ENCODE data around the gene DEPDC7. TPM values are rescaled to one million over a fixed set of nuclear protein-coding genes. Genes with fewer than 3 reads are reported as not detected.

DEPDC7 gene
- total and polyA plus RNA-seq, 2 of the 13 experiments (the other 11 are each of a cell fraction or from before 2014, with no cell fraction given) = 17.3 to 33.3 TPM

DNA sequence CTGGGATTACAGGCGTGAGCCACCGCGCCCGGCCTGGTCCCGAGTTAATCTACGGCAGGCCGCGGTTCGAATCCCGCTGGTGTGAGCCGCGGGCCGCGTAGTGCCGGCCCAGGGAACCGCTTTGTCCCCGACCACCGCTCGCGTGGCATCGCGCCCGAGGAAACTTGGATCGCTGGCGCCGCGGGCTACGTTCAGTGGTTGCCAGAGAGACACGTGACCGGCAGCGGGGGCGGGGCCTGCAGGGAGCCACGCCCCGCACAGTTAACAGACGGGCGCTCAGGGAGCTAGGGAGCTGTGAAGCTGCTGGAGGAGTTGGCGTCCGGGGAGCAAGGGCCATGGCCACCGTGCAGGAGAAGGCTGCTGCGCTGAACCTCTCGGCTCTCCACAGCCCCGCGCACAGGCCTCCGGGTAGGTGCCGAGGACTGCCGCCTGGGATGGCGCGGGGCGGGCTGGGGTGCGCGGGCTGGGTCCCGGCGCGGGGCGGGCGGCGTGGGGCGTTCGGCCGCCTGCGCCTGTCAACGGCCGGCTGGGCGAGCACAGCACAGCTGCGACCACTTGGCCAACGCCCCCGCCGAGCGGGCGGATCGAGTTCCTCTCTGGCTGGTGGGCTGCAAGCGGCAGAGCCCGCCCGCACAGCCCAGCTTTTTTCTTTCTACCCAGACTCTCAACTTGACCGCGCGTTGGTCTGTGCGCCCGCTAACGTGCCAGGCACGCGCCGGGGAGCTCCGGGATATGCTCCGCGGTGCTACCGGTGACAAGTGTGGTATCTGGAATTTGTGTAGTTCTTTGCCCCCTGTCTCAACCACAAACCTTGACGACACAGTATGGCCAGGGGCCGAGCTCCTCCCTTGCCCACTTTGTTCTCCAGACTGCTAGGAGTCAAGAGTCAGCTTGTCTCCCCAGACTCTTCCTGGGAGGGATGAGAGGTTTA is at the start of gene DEPDC7 (continued):
- 0 out of 2 replicates have a peak, but pooled peaks have one; percentile 59 for TF ChIP-seq XBP1 (CRISPR knock-in tag; IDR thresholded peaks at IDR 0.05)
- TF ChIP-seq ATRX (CRISPR knock-in tag; IDR thresholded peaks at IDR 0.05; ENCODE audit: borderline replicate concordance) = no peak
- no peak for TF ChIP-seq ZSCAN22 (CRISPR knock-in tag; IDR thresholded peaks at IDR 0.05)
- no peak for TF ChIP-seq SNRNP70 (IDR thresholded peaks at IDR 0.05; ENCODE audit: low read depth, low read length)
- peak; percentile 66; the same call in 1 of the 2 replicates for TF ChIP-seq ZNF230 (CRISPR knock-in tag; IDR thresholded peaks at IDR 0.05)
- TF ChIP-seq TARDBP (CRISPR knock-in tag; IDR thresholded peaks at IDR 0.05) = peak; percentile 18; the same call in 1 of the 2 replicates
- no peak for TF ChIP-seq RARG (CRISPR knock-in tag; IDR thresholded peaks at IDR 0.05; ENCODE audit: low read depth)
- TF ChIP-seq ZNF614 (CRISPR knock-in tag; IDR thresholded peaks at IDR 0.05; ENCODE audit: borderline replicate concordance) = no peak; the same call in 1 of the 2 replicates
- peak; percentile 71 for TF ChIP-seq SALL2 (CRISPR knock-in tag; IDR thresholded peaks at IDR 0.05)
- TF ChIP-seq IRF2 (CRISPR knock-in tag; IDR thresholded peaks at IDR 0.05) = peak; percentile 75; the same call in 1 of the 2 replicates
- TF ChIP-seq MED1 (CRISPR knock-in tag; IDR thresholded peaks at IDR 0.05) = peak; percentile 46; the same call in 1 of the 2 replicates
- peak; percentile 91; the same call in 1 of the 2 replicates for TF ChIP-seq ZNF619 (CRISPR knock-in tag; IDR thresholded peaks at IDR 0.05)
- TF ChIP-seq EED (CRISPR knock-in tag; IDR thresholded peaks at IDR 0.05) = no peak
- peak; percentile 94 for TF ChIP-seq ZNF501 (CRISPR knock-in tag; IDR thresholded peaks at IDR 0.05)
- TF ChIP-seq, protein P1, sequence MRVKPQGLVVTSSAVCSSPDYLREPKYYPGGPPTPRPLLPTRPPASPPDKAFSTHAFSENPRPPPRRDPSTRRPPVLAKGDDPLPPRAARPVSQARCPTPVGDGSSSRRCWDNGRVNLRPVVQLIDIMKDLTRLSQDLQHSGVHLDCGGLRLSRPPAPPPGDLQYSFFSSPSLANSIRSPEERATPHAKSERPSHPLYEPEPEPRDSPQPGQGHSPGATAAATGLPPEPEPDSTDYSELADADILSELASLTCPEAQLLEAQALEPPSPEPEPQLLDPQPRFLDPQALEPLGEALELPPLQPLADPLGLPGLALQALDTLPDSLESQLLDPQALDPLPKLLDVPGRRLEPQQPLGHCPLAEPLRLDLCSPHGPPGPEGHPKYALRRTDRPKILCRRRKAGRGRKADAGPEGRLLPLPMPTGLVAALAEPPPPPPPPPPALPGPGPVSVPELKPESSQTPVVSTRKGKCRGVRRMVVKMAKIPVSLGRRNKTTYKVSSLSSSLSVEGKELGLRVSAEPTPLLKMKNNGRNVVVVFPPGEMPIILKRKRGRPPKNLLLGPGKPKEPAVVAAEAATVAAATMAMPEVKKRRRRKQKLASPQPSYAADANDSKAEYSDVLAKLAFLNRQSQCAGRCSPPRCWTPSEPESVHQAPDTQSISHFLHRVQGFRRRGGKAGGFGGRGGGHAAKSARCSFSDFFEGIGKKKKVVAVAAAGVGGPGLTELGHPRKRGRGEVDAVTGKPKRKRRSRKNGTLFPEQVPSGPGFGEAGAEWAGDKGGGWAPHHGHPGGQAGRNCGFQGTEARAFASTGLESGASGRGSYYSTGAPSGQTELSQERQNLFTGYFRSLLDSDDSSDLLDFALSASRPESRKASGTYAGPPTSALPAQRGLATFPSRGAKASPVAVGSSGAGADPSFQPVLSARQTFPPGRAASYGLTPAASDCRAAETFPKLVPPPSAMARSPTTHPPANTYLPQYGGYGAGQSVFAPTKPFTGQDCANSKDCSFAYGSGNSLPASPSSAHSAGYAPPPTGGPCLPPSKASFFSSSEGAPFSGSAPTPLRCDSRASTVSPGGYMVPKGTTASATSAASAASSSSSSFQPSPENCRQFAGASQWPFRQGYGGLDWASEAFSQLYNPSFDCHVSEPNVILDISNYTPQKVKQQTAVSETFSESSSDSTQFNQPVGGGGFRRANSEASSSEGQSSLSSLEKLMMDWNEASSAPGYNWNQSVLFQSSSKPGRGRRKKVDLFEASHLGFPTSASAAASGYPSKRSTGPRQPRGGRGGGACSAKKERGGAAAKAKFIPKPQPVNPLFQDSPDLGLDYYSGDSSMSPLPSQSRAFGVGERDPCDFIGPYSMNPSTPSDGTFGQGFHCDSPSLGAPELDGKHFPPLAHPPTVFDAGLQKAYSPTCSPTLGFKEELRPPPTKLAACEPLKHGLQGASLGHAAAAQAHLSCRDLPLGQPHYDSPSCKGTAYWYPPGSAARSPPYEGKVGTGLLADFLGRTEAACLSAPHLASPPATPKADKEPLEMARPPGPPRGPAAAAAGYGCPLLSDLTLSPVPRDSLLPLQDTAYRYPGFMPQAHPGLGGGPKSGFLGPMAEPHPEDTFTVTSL (CRISPR knock-in tag; IDR thresholded peaks at IDR 0.05; ENCODE audit: borderline replicate concordance) = no peak; the same call in 1 of the 2 replicates
- no peak for TF ChIP-seq SSRP1 (CRISPR knock-in tag; IDR thresholded peaks at IDR 0.05)
- TF ChIP-seq YEATS4 (CRISPR knock-in tag; IDR thresholded peaks at IDR 0.05; ENCODE audit: borderline replicate concordance) = peak; percentile 93
- TF ChIP-seq NFIB (CRISPR knock-in tag; IDR thresholded peaks at IDR 0.05; ENCODE audit: borderline replicate concordance) = no peak
- TF ChIP-seq BCL3 (CRISPR knock-in tag; IDR thresholded peaks at IDR 0.05) = no peak; the same call in 1 of the 2 replicates
- TF ChIP-seq ZNF350 (CRISPR knock-in tag; IDR thresholded peaks at IDR 0.05; ENCODE audit: borderline replicate concordance, low read depth) = no peak
- peak; percentile 44; the same call in 1 of the 2 replicates for TF ChIP-seq SOX5 (CRISPR knock-in tag; IDR thresholded peaks at IDR 0.05; ENCODE audit: borderline replicate concordance)
- TF ChIP-seq MXI1 (IDR thresholded peaks at IDR 0.05; ENCODE audit: borderline replicate concordance, low read depth, low read length) = peak; percentile 72; the same call in 2 of the 3 replicates
